Loucy (cell line): ENCODE measurements around the gene INTS1.

ENCODE experiments used
- H2AFZ ChIP-seq: fragments of 200-600 bp; sonication (generic); 2 replicates; pipeline ENCODE4 v1.6.0; 2016; ENCODE audit warnings: antibody characterized with exemption, mild to moderate bottlenecking, low read length, moderate library complexity
- H3F3A ChIP-seq: fragments of 200-600 bp; 2 replicates; pipeline ENCODE4 v1.6.0; 2016; ENCODE audit warnings: antibody characterized with exemption, low read depth, mild to moderate bottlenecking
- H3K27me3 ChIP-seq: fragments of 200-600 bp; sonication (generic); 2 replicates; pipeline ENCODE4 v1.6.1; 2014; ENCODE audit warnings: low read length, mild to moderate bottlenecking; ENCODE audit not compliant: insufficient read depth, poor library complexity, severe bottlenecking
- H3K36me3 ChIP-seq: fragments of 200-600 bp; sonication (generic); 2 replicates; pipeline ENCODE4 v1.6.1; 2016; ENCODE audit warnings: low read length; ENCODE audit not compliant: insufficient read depth
- H3K4me1 ChIP-seq: fragments of 200-600 bp; sonication (generic); 2 replicates; pipeline ENCODE4 v1.5.1; 2014; ENCODE audit warnings: low read length, mild to moderate bottlenecking; ENCODE audit not compliant: insufficient read depth, poor library complexity, severe bottlenecking
- H3K4me2 ChIP-seq: fragments of 200-600 bp; sonication (generic); 2 replicates; pipeline ENCODE4 v1.6.0; 2014; ENCODE audit warnings: antibody characterized with exemption, low read length, low read depth, mild to moderate bottlenecking; ENCODE audit not compliant: poor library complexity, severe bottlenecking
- H3K4me3 ChIP-seq: fragments of 200-600 bp; sonication (generic); 2 replicates; pipeline ENCODE4 v1.5.1; 2014; ENCODE audit warnings: low read length, mild to moderate bottlenecking, mixed read lengths; ENCODE audit not compliant: poor library complexity, severe bottlenecking
- H3K79me2 ChIP-seq: fragments of 200-600 bp; sonication (generic); 2 replicates; pipeline ENCODE4 v1.6.1; 2014; ENCODE audit warnings: low read length; ENCODE audit not compliant: insufficient read depth
- H3K9ac ChIP-seq: fragments of 200-600 bp; sonication (generic); 2 replicates; pipeline ENCODE4 v1.6.0; 2014; ENCODE audit warnings: mild to moderate bottlenecking, low read depth, low read length, moderate library complexity; ENCODE audit not compliant: poor library complexity, severe bottlenecking
- H3K9me2 ChIP-seq: fragments of 200-600 bp; sonication (generic); replicated peaks from 2 replicates; pipeline ENCODE4 v1.6.1; 2016; ENCODE audit warnings: low read depth, low read length, mixed read lengths
- H3K9me3 ChIP-seq: fragments of 200-600 bp; sonication (generic); 2 replicates; pipeline ENCODE4 v1.6.1; 2014; ENCODE audit warnings: mild to moderate bottlenecking, antibody characterized with exemption, low read length, low read depth; ENCODE audit not compliant: insufficient read depth
- H4K20me1 ChIP-seq: fragments of 200-600 bp; sonication (generic); 2 replicates; pipeline ENCODE4 v1.6.0; 2014; ENCODE audit warnings: antibody characterized with exemption, low read length, mild to moderate bottlenecking; ENCODE audit not compliant: insufficient read depth, poor library complexity, severe bottlenecking
- CTCF ChIP-seq: fragments of 200-600 bp; sonication (generic); conservative IDR thresholded peaks from 2 replicates; pipeline ENCODE4 v1.5.1; 2014; ENCODE audit warnings: mild to moderate bottlenecking, antibody characterized with exemption, low read length
- EZH2phosphoT487 ChIP-seq: fragments of 200-600 bp; IDR thresholded peaks from 2 replicates; pipeline ENCODE4 v1.6.1; 2018; ENCODE audit warnings: antibody characterized with exemption, mild to moderate bottlenecking, moderate library complexity, borderline replicate concordance

INTS1 gene

GRCh38 chr7:1546909-1547776 is 43.0 kb upstream of the INTS1 start:
- Histone ChIP-seq H3K36me3 (peaks cover 21% of the 10 kb centered on the region; the same call in 1 of the 2 replicates), H3K9me3 (no peaks in the 10 kb centered on the region), H3K27me3 (no peaks in the 10 kb centered on the region), H3K9me2 (no peaks in the 10 kb centered on the region), H3K79me2 (no peaks in the 10 kb centered on the region), H3K4me3 (no peak overlapping the region), H4K20me1 (no peaks in the 10 kb centered on the region), H3K4me2 (no peak overlapping the region), H3K4me1 (no peaks in the 10 kb centered on the region), H3K9ac (no peak overlapping the region), H3F3A (no peaks in the 10 kb centered on the region), H2AFZ (no peak overlapping the region)
- TF ChIP-seq CTCF (no peak), EZH2phosphoT487 (no peak)

GRCh38 chr7:1546274-1546908 is 42.2 kb upstream of the INTS1 start:
- H3K79me2 ChIP-seq = no peaks in the 10 kb centered on the region
- H3K27me3 ChIP-seq = no peaks in the 10 kb centered on the region
- no peaks in the 10 kb centered on the region for H3F3A ChIP-seq
- H3K4me3 ChIP-seq = no peak overlapping the region
- H3K9me2 ChIP-seq = no peaks in the 10 kb centered on the region
- no peak overlapping the region for H3K9ac ChIP-seq
- H3K4me2 ChIP-seq = no peak overlapping the region
- H4K20me1 ChIP-seq = peaks cover 2% of the 10 kb centered on the region
- H3K36me3 ChIP-seq = peaks cover 28% of the 10 kb centered on the region; the same call in 1 of the 2 replicates
- H3K4me1 ChIP-seq = no peaks in the 10 kb centered on the region
- no peaks in the 10 kb centered on the region for H3K9me3 ChIP-seq
- TF ChIP-seq CTCF (no peak), EZH2phosphoT487 (no peak)
- no peak overlapping the region for H2AFZ ChIP-seq

- no peaks in the 10 kb centered on the region for H3K4me1 ChIP-seq
- no peaks in the 10 kb centered on the region; the same call in 1 of the 2 replicates for H3K79me2 ChIP-seq
- no peaks in the 10 kb centered on the region for H3K9me2 ChIP-seq
- peaks cover 3% of the 10 kb centered on the region for H4K20me1 ChIP-seq
- TF ChIP-seq EZH2phosphoT487 (no peak), CTCF (peak; percentile 26; the same call in 1 of the 2 replicates)
- no peaks in the 10 kb centered on the region for H3K9me3 ChIP-seq
- no peak overlapping the region for H3K4me2 ChIP-seq
- H3K9ac ChIP-seq = no peak overlapping the region
- H3K36me3 ChIP-seq = peaks cover 36% of the 10 kb centered on the region; the same call in 1 of the 2 replicates
- no peak overlapping the region for H2AFZ ChIP-seq
- H3F3A ChIP-seq = no peaks in the 10 kb centered on the region
- no peaks in the 10 kb centered on the region for H3K27me3 ChIP-seq
- H3K4me3 ChIP-seq = no peak overlapping the region
Measured at GRCh38 chr7:1545417-1546246, 41.4 kb upstream of the INTS1 start.
